AML-193 (cell line): ENCODE results near the gene RGS14.
"Not testable (repeated sequence)": the region's sequence is repeated elsewhere in the genome, so short reads cannot be mapped to it uniquely, and the experiment has no call there.

Source experiments
- DNase-seq, 2 experiments: peaks; one replicate each; lab custom pipeline; 2025; lab: John Stamatoyannopoulos, UW

RGS14 gene

GRCh38 chr5:177366528-177367322 lies 9.0 kb downstream of the RGS14 start:
- DNase-seq = no peak

- DNase-seq = no peak
These were observed 9.7 kb downstream of the RGS14 start for GRCh38 chr5:177367323-177367848.

GRCh38 chr5:177367981-177368868 lies 10.5 kb downstream of the RGS14 start:
- no peak for DNase-seq

GRCh38 chr5:177368869-177369644 lies 11.3 kb downstream of the RGS14 start:
- DNase-seq = peak; percentile 9 to 13

- no peak for DNase-seq
These were observed 12.1 kb downstream of the RGS14 start for GRCh38 chr5:177369645-177370440.

GRCh38 chr5:177370488-177371119 lies 12.9 kb downstream of the RGS14 start:
- DNase-seq = no peak

GRCh38 chr5:177371120-177372033 lies 13.7 kb downstream of the RGS14 start:
- DNase-seq = no peak

- peak; percentile 36 to 61 for DNase-seq
These were observed 14.5 kb downstream of the RGS14 start for GRCh38 chr5:177372034-177372896.

- DNase-seq = no peak
These were observed 15.2 kb downstream of the RGS14 start for GRCh38 chr5:177372910-177373309.

GRCh38 chr5:177373806-177374205 lies 16.1 kb downstream of the RGS14 start:
- no peak for DNase-seq

- no peak for DNase-seq
These were observed 16.5 kb downstream of the RGS14 start for GRCh38 chr5:177374211-177374610.

- not testable (repeated sequence) for DNase-seq
These were observed 17.8 kb downstream of the RGS14 start for GRCh38 chr5:177375516-177375915.

- DNase-seq = no peak
These were observed 18.4 kb downstream of the RGS14 start for GRCh38 chr5:177376107-177376506.

- no peak for DNase-seq
These were observed 20.4 kb downstream of the RGS14 start for GRCh38 chr5:177377851-177378776.

GRCh38 chr5:177378884-177379883 lies 21.5 kb downstream of the RGS14 start:
- no peak for DNase-seq

- DNase-seq = no peak
These were observed 23.0 kb downstream of the RGS14 start for GRCh38 chr5:177380805-177381126.
